ENCODE data around the gene MTERF1.
A peak's percentile ranks its signal among the peaks of the same experiment; 100 is the strongest.

MTERF1 gene

DNA sequence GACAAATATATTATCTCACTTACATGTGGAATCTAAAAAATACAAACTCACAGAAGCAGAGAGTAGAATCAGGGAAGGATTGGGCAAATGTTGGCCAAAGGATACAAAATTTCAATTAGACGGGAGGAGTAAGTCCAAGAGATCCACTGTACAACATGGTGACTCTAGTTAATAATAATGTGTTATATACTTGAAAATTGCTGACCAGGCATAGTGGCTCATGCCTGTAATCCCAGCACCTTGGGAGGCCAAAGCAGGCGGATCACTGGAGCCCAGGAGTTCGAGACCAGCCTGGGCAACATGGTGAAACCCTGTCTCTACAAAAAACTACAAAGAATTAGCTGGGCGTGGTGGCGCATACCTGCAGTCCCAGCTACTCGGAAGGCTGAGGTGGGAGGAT is 16.4 kb downstream of the MTERF1 start:
- Histone ChIP-seq H3K27ac (no peak overlapping the region), H4K20me1 (no peaks in the 10 kb centered on the region), H3K9ac (no peak overlapping the region), H3K27me3 (no peaks in the 10 kb centered on the region), H3K4me1 (no peaks in the 10 kb centered on the region), H3K4me2 (no peak overlapping the region), H3K4me3 (no peak overlapping the region), H3K36me3 (peaks cover 22% of the 10 kb centered on the region; the same call in 1 of the 2 replicates), H3K9me3 (peaks cover 5% of the 10 kb centered on the region; the same call in 1 of the 2 replicates)
- TF ChIP-seq Cebpa-rat (IDR thresholded peaks at IDR 0.05), result no peak

DNA sequence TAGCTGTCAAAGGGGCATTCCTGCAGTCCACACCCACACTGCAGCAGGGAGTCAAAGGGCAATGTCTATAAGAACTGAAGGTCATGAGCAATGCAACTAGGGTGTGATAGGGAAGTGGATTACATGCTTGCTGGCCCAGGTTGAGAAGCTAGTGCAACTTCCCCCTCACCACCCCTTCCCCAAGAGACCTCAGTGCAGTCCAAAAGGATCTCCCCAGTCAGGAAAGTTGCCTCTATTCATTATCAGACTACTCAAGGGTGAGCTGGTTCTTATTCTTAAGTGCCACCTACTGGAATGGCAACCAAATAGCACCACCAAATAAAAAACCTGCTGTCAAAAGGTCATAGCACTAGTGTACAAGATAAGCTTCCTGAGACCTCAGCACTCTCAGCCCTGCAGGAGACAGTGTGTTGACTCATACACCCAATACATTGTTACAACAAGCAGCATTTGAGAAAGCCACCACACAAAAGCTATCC is 28.2 kb downstream of the MTERF1 start:
- Histone ChIP-seq H3K4me1 (peaks cover 9% of the 10 kb centered on the region), H3K27me3 (no peaks in the 10 kb centered on the region), H4K20me1 (no peaks in the 10 kb centered on the region), H3K4me2 (peak overlapping the region; percentile 24), H3K9me3 (0 out of 2 replicates have a peak, but pooled peaks cover 6% of the 10 kb centered on the region), H3K4me3 (no peak overlapping the region), H3K27ac (no peak overlapping the region), H3K9ac (no peak overlapping the region), H3K36me3 (no peaks in the 10 kb centered on the region)
- TF ChIP-seq Cebpa-rat (IDR thresholded peaks at IDR 0.05), result no peak

DNA sequence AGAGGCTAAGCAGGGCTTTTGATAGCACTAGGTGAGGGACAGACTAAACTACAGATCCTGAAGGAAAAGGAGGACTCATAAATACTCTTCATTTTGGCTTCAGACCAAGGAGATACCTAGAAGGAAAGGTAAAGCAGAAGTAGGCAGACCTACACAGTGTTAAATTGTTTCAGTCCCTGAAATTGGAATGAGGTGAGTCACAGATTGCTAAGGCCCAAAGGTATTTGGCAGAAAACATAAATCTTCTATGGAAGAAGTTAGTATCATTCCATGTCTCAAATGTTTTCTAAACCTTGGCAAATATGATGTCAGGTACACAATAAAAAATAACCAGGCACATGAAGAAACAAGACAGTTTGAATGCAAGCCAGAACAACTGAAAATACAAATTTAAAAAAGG is 30.0 kb downstream of the MTERF1 start:
- peaks cover 9% of the 10 kb centered on the region for H3K4me1 ChIP-seq
- H4K20me1 ChIP-seq, result no peaks in the 10 kb centered on the region
- no peak overlapping the region for H3K9ac ChIP-seq
- TF ChIP-seq Cebpa-rat (IDR thresholded peaks at IDR 0.05), result no peak
- H3K4me3 ChIP-seq, result no peak overlapping the region
- H3K27ac ChIP-seq, result no peak overlapping the region
- no peak overlapping the region for H3K4me2 ChIP-seq
- H3K27me3 ChIP-seq, result no peaks in the 10 kb centered on the region
- peaks cover 9% of the 10 kb centered on the region; the same call in 1 of the 2 replicates for H3K9me3 ChIP-seq
- no peaks in the 10 kb centered on the region for H3K36me3 ChIP-seq

DNA sequence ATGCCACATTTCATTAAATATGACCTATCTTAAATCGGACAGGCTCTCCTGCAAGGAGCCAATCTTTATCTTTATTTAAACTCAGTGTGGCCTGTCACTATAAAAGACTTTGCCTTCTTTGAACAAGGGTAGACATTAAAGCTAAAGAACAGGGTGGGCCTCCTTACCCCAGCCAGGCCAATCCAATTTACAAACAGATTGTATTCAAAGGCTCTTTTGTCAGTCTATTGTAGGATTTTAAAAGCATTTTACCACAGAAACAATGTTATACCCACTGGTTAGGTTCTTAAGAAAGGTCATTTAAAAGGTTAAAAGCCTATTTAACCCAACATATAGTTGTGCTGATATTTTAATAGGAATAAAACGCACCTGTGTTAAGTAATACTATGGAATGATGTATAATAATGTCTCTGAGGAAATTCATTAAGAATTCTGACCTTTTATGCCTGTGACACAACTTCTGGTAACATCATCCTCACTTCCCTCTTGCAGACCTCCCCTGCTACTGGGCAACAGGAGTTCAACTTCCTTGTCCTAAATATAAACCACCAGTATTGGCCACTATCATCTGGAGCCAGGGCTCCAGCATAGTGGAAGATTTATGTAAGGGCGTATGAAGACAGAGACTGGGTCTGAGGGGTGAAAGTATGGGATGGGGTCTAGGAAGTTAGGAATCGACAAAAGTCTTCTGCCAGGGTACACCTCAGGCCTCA is 32.5 kb downstream of the MTERF1 start:
- Histone ChIP-seq H3K4me2 (no peak overlapping the region), H4K20me1 (no peaks in the 10 kb centered on the region), H3K9ac (no peak overlapping the region), H3K4me3 (no peak overlapping the region), H3K36me3 (no peaks in the 10 kb centered on the region), H3K27ac (no peak overlapping the region), H3K9me3 (peaks cover 10% of the 10 kb centered on the region), H3K27me3 (no peaks in the 10 kb centered on the region), H3K4me1 (peaks cover 18% of the 10 kb centered on the region)
- TF ChIP-seq Cebpa-rat (IDR thresholded peaks at IDR 0.05), result no peak

DNA sequence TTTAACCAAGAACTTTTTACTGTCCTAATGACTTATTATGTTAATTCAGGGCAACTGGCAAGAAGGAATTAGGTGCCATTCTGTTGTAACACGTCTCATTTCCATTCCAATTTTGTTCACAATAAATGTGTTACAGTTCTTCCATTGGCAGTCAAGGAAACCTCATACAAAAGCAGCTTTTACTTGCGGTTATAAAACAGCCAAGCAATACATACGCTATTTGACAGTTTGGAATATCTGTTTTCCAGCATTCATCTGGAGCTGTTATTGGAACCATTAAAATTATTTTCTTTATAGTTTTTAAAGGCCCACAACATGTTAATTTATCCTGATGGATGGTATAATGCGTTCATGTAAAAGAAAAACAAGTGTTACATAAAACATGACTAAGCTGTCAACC is 33.3 kb downstream of the MTERF1 start:
- TF ChIP-seq Cebpa-rat (IDR thresholded peaks at IDR 0.05), result no peak
- H3K4me2 ChIP-seq, result no peak overlapping the region
- H4K20me1 ChIP-seq, result no peaks in the 10 kb centered on the region
- no peak overlapping the region for H3K9ac ChIP-seq
- no peak overlapping the region for H3K4me3 ChIP-seq
- peaks cover 17% of the 10 kb centered on the region for H3K4me1 ChIP-seq
- H3K9me3 ChIP-seq, result peaks cover 17% of the 10 kb centered on the region
- H3K36me3 ChIP-seq, result no peaks in the 10 kb centered on the region
- no peaks in the 10 kb centered on the region for H3K27me3 ChIP-seq
- H3K27ac ChIP-seq, result no peak overlapping the region

DNA sequence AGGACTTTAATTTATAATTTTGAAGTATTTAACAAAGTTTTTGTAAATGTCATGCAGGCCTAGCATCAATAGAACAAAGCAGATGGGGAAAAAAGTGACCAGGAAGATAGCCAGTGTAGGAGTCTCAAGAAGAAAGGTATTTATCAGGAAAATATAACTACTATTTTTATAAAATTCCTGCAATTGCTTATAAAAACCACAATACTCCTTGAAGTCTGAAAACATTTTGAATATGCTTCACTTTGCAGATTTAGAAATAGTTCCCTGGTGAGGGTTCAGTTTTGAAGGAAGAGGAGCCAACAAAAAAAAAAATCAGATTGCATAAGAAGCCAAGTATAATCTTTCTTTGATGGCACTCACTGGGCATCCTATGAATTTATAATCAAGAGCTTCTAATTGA is 34.1 kb downstream of the MTERF1 start:
- H4K20me1 ChIP-seq, result no peaks in the 10 kb centered on the region
- H3K9ac ChIP-seq, result no peak overlapping the region
- H3K36me3 ChIP-seq, result no peaks in the 10 kb centered on the region
- H3K4me1 ChIP-seq, result peaks cover 9% of the 10 kb centered on the region
- H3K27ac ChIP-seq, result no peak overlapping the region
- H3K9me3 ChIP-seq, result peaks cover 25% of the 10 kb centered on the region
- TF ChIP-seq Cebpa-rat (IDR thresholded peaks at IDR 0.05), result no peak
- no peaks in the 10 kb centered on the region for H3K27me3 ChIP-seq
- no peak overlapping the region for H3K4me2 ChIP-seq
- no peak overlapping the region for H3K4me3 ChIP-seq

DNA sequence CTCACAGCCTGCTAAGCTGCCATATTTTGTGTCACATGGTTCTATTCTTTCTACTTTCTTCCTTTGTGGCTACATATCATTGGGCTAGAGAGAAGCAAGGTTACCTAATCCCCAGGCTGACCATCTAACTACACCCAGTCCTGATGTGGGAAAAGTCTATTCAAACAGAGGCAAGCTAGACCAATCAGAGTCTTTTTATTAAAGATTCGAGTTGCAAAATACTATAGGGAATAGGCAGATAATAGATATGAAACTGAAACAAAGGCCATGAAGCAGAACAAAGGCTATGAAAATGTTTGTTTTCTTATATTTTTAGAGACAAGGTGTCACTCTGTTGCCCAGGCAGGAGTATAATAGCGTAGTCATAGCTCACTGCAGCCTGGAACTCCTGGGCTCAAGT is 36.7 kb downstream of the MTERF1 start:
- Histone ChIP-seq H3K4me2 (peak overlapping the region; percentile 54), H3K4me3 (no peak overlapping the region), H3K9ac (no peak overlapping the region), H3K4me1 (peaks cover 9% of the 10 kb centered on the region), H3K27me3 (no peaks in the 10 kb centered on the region), H3K27ac (no peak overlapping the region), H3K9me3 (peaks cover 29% of the 10 kb centered on the region), H3K36me3 (no peaks in the 10 kb centered on the region), H4K20me1 (no peaks in the 10 kb centered on the region)
- no peak for TF ChIP-seq Cebpa-rat (IDR thresholded peaks at IDR 0.05)

DNA sequence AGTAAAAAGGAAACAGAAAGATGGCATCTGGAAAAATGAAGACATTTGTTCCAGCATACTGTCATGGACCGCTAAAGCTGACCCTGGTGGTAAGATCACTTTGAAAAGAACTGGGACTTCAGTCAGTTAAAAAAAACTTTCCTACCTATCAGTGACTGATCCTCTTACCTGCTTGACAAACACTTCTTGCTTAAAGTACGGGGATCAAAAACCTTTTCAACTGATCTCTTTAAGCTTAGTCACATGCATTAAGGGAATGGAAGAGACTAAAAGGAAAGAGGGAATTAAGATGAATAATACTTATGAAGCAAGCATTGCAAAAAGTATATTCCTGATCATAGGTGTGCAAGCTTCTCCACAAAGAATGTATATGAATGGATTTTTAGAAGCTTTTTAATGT is 42.1 kb downstream of the MTERF1 start:
- peaks cover 19% of the 10 kb centered on the region for H3K9me3 ChIP-seq
- no peaks in the 10 kb centered on the region for H4K20me1 ChIP-seq
- H3K36me3 ChIP-seq, result no peaks in the 10 kb centered on the region
- no peak for TF ChIP-seq Cebpa-rat (IDR thresholded peaks at IDR 0.05)
- peaks cover under 1% of the 10 kb centered on the region; the same call in 1 of the 2 replicates for H3K4me1 ChIP-seq
- H3K27ac ChIP-seq, result no peak overlapping the region
- no peaks in the 10 kb centered on the region for H3K27me3 ChIP-seq
- no peak overlapping the region for H3K9ac ChIP-seq
- no peak overlapping the region for H3K4me3 ChIP-seq
- H3K4me2 ChIP-seq, result no peak overlapping the region

DNA sequence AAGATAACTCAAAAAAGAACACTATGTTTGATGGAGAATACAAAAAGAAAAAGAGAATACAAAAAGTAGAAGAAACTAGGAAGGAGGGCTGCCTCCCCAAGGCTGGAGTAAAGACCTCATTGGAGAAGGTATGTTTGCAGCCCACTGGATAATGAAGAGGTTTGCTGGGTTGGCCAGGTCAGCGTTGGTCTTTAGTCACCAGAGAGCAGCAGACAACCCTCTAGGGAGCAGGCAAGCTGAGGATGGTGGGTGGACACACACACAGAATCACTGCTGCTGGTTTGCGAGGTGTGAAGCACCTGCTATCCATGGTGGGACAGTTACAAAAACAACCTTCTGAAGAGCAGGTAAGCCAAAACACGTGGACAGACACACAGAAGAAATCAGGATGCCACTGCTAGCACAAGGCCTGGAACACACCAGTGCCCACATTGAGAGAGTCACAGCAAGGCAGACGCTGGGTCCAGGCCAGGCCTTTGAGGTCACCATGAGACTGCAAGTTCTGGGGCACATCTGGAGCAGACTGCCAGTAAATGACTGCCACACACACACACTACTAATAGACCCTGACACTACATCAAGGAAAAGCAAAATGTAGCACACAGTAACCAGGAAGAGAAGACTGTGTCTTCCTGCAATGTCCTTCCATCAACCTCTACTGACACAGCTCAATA is 43.0 kb downstream of the MTERF1 start:
- TF ChIP-seq Cebpa-rat (IDR thresholded peaks at IDR 0.05), result no peak
- Histone ChIP-seq H3K36me3 (no peaks in the 10 kb centered on the region), H3K27ac (no peak overlapping the region), H3K27me3 (no peaks in the 10 kb centered on the region), H3K9ac (no peak overlapping the region), H3K4me1 (no peaks in the 10 kb centered on the region), H3K9me3 (peaks cover 15% of the 10 kb centered on the region), H3K4me3 (no peak overlapping the region), H4K20me1 (no peaks in the 10 kb centered on the region), H3K4me2 (no peak overlapping the region)

DNA sequence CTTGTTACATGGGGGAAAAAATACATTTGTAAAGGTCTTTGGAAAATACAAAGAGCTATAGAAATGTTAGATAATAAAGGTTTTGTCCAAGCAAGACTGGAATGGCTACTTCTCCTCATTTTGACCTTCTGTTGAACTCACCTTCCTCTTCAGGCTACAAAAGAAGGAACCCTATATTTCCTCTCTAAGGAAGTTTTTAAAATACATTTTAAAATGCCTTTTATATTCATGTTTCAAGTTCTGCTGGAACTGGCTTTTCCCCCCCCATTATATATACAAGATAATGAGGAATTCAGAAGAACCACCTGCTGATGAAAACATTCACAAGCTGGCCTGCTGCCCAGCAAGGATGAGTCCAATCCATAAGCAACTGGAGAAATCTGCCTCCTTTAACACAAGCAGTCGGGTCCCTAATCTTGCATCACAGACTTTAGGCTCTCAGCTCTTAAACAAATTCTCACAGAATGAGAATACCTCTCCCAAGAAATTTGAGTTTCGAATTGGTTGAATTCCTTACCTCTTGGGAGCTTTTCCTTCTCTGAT is 44.6 kb downstream of the MTERF1 start:
- H3K4me2 ChIP-seq, result no peak overlapping the region
- H3K27ac ChIP-seq, result no peak overlapping the region
- H3K9me3 ChIP-seq, result no peaks in the 10 kb centered on the region
- H3K4me1 ChIP-seq, result no peaks in the 10 kb centered on the region
- H3K9ac ChIP-seq, result no peak overlapping the region
- H3K36me3 ChIP-seq, result no peaks in the 10 kb centered on the region
- H3K27me3 ChIP-seq, result no peaks in the 10 kb centered on the region
- H3K4me3 ChIP-seq, result no peak overlapping the region
- H4K20me1 ChIP-seq, result no peaks in the 10 kb centered on the region
- TF ChIP-seq Cebpa-rat (IDR thresholded peaks at IDR 0.05), result no peak

Measured in BLaER1 (cell line).